GM21825 (cell line): Measurements from ENCODE around the gene HOXD12.

Experiments
- ATAC-seq: cut with Tn5 transposase; IDR thresholded peaks from one replicate; pipeline ENCODE4 v1.9.1; 2021; ENCODE audit warnings: mild to moderate bottlenecking, moderate library complexity; ENCODE audit not compliant: unreplicated experiment

Gene HOXD12

DNA sequence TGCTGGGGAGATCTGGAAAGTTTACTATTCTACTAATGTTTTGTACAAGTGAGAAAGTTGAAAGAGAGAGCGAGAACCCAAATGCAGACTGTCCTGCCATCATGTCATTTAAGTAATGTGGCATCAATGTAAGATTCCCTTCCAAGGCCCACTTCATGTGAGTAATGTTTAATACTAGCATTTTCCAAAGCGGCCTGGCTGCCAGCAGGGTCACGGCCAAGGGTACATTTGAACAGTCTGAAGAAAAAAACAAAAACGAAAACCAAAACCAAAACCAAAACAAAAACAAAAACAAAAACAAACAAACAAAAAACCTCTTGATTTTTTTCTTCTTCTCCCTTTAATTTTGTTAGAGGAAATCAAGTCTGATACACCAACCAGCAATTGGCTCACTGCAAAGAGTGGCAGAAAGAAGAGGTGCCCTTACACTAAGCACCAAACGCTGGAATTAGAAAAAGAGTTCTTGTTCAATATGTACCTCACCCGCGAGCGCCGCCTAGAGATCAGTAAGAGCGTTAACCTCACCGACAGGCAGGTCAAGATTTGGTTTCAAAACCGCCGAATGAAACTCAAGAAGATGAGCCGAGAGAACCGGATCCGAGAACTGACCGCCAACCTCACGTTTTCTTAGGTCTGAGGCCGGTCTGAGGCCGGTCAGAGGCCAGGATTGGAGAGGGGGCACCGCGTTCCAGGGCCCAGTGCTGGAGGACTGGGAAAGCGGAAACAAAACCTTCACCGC lies 19.2 kb downstream of the HOXD12 start:
- ATAC-seq: no peak

DNA sequence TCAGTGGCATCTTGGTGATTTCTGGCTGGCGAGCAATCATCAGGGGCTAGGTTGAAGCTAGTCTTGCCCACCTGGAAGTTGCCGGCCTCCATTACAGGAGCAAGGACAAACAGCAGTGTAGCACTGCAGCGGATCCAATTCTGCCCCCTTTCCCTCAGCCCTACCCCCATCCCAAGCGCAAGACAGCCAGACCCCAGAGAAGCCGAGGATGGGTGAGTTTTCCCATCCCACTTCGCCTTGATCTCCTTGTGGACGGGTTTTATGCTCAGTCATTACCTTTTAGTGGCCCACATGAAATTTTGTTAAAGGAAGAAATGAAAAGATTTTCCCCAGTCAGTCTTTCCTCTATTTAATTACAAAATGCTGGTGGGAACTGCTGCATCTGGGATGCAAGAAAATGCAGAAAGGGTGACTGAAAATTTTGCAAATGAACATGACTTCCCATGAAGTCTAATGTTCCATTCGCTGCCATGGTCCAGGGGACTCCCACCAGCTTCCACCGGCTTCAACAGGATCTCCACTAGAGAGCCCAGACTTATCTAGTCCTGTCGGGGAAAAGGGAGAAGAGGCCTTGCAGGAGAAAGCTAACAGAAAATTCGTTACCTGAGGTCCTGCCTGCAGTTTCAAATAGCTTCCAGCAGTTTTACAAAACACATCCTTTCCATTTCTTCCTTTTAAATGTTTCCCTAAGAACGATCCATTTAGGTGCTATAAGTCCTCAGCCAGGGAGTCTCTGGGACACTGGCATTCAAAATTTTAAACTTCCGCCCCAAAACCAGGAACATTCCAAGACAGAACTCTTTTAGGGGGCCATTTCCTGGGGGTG lies 21.0 kb downstream of the HOXD12 start:
- ATAC-seq: no peak

DNA sequence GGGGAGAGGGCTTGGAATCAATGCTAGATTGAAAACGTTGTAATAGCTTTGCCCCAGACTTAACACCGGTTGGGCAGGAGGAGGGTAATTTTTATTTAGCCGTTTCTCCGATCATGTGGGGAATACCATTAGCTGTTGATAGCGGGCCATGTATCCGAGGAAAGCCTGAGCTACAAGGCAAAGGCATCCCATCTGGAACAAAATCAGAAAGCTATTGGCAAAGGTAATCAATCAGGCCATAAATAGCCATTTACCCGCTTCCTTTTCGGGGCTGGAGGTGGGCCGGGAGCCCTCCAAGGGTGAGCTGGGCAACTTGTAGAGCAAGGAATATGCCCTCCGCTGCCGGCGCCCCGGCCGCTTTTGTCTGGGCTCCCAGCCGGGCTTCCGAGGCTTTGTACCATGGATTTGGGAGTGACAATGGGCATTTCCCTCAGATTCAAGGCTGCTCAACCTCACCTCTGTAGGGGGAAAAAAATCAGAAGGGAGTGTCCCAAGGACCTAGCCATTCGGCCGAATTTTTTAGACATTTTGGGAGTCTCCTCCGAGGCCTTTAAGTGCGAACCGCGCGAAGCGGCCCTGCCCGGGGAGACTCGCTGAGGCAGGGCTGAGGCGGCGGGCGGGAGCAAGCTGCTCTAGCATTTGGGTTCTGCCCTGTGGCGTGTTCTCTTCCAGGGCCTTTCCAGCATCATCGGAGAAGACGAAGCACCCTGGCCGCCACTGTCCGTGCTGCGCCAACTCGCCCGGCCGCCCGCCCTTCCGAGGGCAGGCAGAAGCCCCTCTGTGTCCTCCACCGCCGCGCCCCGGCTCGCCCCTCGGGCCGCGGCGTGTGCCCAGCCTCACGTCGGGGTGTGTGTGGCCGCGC lies 21.8 kb downstream of the HOXD12 start:
- no peak for ATAC-seq

DNA sequence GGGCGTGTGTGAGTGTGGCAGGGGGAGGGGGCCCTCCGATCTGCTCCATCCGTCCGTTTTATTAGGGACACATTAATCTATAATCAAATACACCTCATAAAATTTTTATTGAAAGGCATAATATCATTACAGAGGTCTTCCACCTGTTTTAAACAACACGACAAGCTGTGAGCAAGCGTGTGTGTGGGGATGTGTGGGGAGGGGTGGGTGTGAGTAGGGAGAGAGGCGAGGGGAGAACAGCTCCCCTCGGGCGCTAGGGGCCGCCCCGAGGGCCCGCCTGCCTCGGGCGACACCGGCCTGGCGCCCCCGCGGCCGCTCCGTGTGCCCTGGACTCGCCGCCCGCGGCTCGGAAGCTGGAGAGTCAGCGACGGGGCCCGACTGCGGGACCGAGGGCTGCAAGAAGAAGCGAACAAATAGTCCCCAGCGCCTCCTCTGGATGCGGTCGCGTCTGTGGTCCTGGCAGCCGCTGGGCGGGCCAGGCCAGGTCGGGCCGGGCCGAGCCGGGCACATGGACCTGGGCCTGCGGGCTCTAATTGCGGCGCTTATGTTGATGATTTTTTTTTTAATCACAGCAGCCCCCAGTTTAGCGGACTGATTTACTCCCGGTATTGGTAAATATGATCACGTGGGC lies 22.6 kb downstream of the HOXD12 start:
- no peak for ATAC-seq

DNA sequence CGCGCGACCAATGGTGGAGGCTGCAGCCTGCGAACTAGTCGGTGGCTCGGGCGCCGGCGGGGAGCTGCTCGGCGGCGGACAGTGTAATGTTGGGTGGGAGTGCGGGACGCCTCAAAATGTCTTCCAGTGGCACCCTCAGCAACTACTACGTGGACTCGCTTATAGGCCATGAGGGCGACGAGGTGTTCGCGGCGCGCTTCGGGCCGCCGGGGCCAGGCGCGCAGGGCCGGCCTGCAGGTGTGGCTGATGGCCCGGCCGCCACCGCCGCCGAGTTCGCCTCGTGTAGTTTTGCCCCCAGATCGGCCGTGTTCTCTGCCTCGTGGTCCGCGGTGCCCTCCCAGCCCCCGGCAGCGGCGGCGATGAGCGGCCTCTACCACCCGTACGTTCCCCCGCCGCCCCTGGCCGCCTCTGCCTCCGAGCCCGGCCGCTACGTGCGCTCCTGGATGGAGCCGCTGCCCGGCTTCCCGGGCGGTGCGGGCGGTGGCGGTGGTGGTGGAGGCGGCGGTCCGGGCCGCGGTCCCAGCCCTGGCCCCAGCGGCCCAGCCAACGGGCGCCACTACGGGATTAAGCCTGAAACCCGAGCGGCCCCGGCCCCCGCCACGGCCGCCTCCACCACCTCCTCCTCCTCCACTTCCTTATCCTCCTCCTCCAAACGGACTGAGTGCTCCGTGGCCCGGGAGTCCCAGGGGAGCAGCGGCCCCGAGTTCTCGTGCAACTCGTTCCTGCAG lies 23.3 kb downstream of the HOXD12 start, which contains the start of gene HOXD9:
TSS of gene HOXD9 (plus strand) at position 37 of the 728 bp plus-strand sequence. CDS start at position 87, 50 bp downstream.
- no peak for ATAC-seq

DNA sequence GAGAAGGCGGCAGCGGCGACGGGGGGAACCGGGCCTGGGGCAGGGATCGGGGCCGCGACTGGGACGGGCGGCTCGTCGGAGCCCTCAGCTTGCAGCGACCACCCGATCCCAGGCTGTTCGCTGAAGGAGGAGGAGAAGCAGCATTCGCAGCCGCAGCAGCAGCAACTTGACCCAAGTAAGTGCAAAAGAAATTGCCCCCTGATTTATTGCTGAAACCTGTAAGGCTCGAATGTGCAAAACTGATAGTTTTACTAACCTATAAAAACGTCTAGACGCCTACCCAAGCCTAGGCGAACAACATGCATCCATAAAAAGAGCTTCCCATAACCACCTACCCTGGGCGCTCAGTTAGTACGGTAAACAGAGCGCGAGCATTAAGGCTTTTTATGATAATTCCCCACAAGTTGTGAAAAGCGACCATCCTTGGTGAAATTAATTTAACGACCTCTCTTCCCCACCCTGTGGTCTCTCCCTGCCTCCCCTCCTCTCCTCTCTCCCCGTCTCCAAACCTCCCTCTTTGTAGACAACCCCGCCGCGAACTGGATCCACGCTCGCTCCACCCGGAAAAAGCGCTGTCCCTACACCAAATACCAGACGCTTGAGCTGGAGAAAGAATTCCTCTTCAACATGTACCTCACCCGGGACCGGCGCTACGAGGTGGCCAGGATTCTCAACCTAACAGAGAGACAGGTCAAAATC lies 24.0 kb downstream of the HOXD12 start:
- ATAC-seq: no peak

DNA sequence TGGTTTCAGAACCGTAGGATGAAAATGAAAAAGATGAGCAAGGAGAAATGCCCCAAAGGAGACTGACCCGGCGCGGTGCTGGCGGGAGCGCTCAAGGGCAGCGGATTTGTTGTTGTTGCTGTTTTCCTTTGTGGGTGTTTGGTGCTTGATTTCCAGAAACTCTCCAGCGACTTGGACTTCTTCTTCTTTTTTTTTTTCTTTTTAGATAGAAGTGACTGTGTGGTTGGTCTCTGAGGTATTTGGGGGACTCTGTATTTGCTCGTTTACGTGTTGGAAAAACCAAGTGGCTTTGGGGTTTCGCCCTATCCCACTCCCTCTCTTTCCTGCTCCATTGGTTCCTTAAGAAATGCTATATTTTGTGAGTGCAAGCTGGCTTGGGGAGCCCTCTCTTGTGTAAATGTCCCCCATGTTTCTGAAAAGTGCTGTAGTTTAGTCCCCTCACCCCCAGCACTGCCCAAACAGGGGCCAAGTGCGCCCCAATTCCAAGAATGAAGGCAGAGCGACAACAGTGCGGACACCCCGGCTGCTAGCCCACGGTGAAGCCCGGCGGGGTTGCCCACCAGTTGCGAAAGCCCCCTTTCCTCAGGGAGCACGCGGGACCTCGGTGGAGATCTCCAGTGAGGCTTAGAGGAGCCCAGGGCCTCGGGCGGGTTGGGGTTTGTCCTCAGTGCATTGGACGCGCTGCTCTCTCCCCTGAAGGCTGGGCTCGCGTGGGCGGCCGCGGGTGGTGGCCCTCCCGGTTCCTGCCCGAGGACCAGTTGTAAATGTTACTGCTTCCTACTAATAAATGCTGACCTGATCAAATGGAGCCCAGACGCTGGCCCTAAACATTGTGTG lies 24.7 kb downstream of the HOXD12 start:
- ATAC-seq: no peak

DNA sequence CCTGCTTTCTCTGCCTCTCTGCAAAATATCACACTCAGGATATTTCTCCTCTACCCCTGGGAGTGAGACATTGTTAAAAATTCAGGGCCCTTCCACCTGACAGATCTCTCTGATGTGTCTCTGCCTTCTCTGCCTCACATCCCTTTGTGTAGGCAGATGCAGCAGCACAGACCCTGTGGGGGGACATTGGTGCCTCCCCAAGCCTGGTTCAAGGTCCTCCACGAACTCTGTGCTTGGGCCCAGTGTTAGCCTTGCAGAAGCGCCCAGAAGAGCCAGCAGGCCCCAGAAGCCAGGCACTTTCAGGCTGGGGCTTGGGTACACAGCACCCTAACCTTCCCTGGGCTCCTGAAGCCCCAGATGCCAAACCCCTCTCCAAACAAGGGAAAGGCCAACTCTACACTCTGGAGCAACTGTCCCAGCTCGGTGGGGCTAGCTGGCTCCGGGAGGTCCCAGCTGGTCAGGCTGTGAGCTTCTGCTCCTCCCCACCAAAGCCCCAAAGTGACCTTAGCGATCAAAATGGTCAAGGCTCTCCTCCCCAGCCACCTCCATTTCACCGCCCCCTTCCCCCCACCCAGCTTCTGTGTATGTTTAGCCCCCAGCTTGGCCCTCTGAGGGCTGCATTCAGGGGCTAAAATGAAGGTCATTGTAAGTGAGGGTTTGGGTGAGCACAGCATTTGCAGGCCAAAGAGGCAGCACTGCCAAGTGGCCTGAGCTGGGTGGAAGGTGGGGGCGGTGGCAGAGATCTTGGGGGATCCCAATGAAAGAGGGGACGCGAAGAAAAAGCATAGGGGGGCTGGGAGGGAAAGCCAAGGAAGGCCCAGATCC lies 25.6 kb downstream of the HOXD12 start:
- ATAC-seq: no peak

DNA sequence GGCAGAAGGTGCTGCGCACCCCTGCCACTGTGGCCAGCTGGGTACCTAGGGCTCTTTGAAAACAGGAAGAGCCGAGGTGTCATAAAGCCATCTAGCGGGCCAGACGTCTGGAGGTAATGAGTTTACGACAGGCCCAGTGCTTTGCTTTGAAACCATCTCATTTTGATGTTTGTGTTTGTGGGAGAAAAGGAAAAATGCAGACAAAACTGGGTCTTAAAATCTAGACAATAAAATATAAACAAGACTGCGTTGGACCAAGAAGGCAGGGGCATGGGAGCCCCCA lies 26.1 kb downstream of the HOXD12 start:
- ATAC-seq: no peak

DNA sequence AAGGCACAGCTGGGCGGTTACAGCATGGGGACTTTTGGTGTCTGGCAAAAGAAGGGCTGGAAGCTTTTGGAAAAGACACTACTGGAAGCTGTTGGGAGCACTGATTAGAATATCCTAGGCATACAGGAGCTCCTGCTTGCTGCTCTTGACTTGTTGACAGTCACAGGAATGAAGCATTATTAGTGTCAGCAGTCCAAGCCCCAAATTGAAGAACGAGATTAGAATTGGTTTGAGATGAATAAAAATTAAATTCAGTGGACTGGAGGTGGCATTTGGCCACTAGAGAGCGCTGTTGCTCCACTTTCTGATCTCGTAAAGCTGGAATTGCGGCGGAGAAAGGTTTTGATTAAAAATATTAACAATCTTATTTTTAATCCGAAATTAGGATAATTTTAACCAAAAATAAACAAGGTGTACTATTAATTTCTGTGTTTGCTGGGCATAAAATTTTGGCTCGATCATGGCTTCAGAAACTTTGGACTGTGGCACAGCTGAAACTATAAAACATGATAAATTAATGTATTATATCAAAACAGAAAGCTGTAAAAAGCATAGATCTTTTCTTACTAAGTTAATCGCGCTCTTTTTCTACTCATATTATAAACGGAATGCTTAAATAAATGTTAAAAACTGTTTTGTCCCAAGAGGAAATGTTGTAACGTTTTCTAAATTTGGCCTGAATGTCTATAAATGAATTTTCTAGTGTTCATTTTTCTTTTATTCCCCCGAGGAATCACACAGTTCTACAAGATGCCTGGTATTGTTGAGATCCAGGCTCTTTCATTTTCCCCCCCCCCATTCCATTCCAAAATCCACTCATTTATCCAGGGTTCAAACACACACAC lies 27.6 kb downstream of the HOXD12 start:
- no peak for ATAC-seq

DNA sequence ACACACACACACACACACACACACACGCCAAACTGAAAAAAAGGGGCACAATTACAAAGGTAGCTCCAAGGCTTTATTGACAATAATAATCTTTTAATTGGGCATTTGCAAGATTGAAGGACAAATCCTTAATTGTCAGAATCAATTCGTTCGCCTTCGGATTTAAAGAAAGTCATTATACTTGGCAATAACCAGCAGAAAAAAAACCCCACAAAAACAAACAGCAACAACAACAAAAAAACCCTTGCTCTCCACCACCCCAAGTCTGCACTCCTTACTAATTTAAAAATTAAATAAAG lies 28.1 kb downstream of the HOXD12 start:
- no peak for ATAC-seq

DNA sequence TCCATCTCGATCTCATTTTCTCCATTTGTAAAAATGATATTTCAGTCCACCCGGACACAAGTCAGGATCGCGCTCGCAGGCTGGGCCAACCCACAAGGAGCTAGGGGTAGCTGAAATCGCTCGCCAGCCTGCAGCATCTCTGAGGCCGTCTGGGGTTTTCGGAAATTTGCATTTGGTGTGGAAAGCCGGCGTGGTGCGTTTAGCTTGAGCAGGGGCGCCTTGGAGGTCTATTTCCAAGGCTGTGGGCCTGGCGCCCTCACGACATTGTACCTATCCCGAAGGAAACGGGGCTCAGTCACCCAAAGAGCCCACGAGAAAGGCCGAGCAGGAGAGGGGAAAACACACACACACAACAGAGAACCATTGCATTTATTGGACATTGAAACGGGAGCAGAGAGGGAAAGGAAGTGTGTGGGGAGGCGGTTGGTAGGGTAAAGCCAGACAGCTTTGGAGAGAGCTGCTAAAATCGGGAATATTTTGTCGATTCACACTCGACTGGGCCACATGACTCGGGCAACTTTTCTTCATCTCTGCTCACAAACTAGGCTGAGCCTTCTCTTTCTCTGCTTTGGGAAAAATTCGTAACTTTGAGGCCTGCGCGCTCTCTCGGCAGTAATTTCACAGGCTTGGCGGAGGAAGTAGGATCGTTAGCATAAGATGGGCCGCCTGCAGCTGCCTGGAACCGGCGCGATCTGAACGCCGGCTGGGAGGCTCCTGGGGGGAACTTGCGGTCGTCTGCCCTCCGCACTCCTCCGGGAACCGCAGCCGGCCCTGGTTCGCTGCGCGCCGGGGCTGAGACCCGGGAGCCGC lies 28.8 kb downstream of the HOXD12 start:
- no peak for ATAC-seq

DNA sequence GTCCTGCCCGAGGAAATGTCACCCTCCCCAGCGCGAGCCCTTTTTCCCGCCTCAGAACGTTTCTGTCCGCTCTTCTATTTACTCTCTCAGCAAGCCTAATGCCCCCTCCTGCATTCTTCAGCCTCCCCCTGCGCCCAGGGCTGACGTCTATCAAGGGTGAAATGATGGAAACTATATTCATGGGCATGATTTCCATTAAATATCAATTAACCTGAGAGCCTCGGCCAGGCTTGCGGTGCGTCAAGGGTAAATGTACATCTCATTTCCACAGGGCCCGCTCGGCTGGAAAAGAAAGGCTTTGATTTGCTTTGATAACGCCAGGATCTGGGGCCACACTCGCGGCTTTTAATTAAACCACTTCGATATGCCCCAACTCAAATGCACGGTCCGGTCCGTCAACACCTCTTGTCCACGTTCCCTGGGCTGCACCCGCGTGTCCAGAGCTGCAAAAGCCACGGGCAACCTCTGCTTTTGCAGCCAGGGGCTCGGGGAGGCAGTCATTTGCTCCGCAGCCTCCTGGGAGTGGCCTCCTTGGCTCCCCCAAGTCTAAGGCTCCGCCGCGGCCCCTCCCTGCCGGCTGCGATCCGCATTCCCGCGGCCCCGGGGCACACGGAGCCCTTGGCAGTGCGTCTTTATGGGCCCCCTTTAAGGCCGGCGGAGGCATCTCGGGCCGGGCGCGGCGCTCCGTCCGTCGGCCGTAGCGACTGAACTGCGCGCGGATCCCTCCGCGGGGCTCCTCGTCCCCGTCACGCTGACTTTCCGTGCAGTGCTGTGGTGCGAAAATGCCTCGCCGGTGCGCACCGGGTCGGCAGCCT lies 29.6 kb downstream of the HOXD12 start, which contains the start of gene HOXD8:
TSS of gene HOXD8 (plus strand) at position 724 of the 815 bp plus-strand sequence. CDS start 662 bp downstream, outside the sequence.
- ATAC-seq: no peak

DNA sequence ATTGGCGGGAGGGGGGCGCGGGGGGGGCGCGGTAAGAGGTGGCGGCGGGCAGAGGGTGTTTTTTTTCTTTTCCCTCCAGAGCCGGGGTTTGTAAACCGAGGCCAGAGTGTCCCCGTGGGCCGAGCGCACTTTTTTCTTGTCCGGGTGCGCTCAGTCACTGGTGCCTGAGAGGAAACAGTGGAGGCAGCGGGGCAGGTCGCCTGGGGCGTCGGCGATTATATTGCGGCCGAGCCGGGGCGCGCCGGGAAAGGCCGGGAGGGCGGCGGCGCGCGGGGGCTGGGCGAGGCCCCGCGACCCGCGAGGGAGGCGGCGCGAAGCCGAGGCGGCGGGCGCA lies 30.2 kb downstream of the HOXD12 start:
- no peak for ATAC-seq

DNA sequence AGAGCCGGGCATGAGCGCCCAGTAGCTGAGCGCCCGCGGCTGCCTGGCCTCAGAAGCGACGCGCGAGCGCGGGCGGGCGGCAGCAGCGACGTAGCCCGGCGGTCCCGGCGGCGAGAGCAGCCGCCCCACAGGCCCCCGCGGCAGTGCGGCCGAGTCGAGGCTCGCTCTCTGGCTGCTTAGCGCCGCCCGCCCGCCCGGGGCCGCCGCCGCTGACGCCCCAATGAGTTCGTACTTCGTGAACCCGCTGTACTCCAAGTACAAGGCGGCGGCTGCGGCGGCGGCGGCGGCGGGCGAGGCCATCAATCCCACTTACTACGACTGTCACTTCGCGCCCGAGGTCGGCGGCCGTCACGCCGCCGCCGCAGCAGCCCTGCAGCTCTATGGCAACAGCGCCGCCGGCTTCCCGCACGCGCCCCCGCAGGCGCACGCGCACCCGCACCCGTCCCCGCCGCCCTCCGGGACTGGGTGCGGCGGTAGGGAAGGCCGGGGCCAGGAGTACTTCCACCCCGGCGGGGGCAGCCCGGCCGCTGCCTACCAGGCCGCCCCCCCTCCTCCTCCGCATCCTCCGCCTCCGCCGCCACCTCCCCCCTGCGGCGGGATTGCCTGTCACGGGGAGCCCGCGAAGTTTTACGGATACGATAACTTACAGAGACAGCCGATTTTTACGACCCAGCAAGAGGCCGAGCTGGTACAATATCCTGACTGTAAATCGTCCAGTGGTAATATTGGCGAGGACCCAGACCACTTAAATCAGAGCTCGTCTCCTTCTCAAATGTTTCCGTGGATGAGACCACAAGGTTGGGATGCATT lies 30.8 kb downstream of the HOXD12 start:
- ATAC-seq: no peak
